HG03025 (cell line): ENCODE measurements around the gene SRSF3.
"Not testable (repeated sequence)": the region's sequence is repeated elsewhere in the genome, so short reads cannot be mapped to it uniquely, and the experiment has no call there.

Source experiments
- ATAC-seq: cut with Tn5 transposase; IDR thresholded peaks from one replicate; pipeline ENCODE4 v1.9.1; 2021; ENCODE audit warnings: mild to moderate bottlenecking, moderate library complexity; ENCODE audit not compliant: unreplicated experiment, low FRiP score

Gene SRSF3

GRCh38 chr6:36572353-36573311, 21.5 kb upstream of the SRSF3 start:
- not testable (repeated sequence) for ATAC-seq

- ATAC-seq: no peak
Observed at GRCh38 chr6:36574679-36575078, 19.5 kb upstream of the SRSF3 start.

GRCh38 chr6:36576578-36576977, 17.6 kb upstream of the SRSF3 start:
- ATAC-seq: no peak

- no peak for ATAC-seq
Observed at GRCh38 chr6:36577301-36577700, 16.9 kb upstream of the SRSF3 start.

GRCh38 chr6:36578030-36578429, 16.1 kb upstream of the SRSF3 start:
- no peak for ATAC-seq

- ATAC-seq: no peak
Observed at GRCh38 chr6:36578431-36578830, 15.7 kb upstream of the SRSF3 start.

GRCh38 chr6:36580184-36580526, 14.0 kb upstream of the SRSF3 start:
- no peak for ATAC-seq

- no peak for ATAC-seq
Observed at GRCh38 chr6:36581716-36582115, 12.4 kb upstream of the SRSF3 start.

GRCh38 chr6:36586606-36587005, 7.6 kb upstream of the SRSF3 start:
- ATAC-seq: no peak

- not testable (repeated sequence) for ATAC-seq
Observed at GRCh38 chr6:36589025-36589400, 5.1 kb upstream of the SRSF3 start.

GRCh38 chr6:36590237-36590636, 3.9 kb upstream of the SRSF3 start:
- ATAC-seq: no peak

GRCh38 chr6:36592221-36592655, 1.9 kb upstream of the SRSF3 start:
- no peak for ATAC-seq

GRCh38 chr6:36593569-36594028, 563 bp upstream of the SRSF3 start:
- ATAC-seq: peak; percentile 16

- ATAC-seq: no peak
Observed at GRCh38 chr6:36594816-36595643, 868 bp downstream of the SRSF3 start.

- no peak for ATAC-seq
Observed at GRCh38 chr6:36596356-36596755, 2.2 kb downstream of the SRSF3 start.

GRCh38 chr6:36597775-36598174, 3.6 kb downstream of the SRSF3 start:
- no peak for ATAC-seq

GRCh38 chr6:36598326-36598725, 4.2 kb downstream of the SRSF3 start:
- ATAC-seq: no peak

- no peak for ATAC-seq
Observed at GRCh38 chr6:36598739-36599318, 4.7 kb downstream of the SRSF3 start.

GRCh38 chr6:36599791-36600209, 5.6 kb downstream of the SRSF3 start:
- ATAC-seq: no peak

GRCh38 chr6:36600564-36601146, 6.5 kb downstream of the SRSF3 start:
- ATAC-seq: no peak

GRCh38 chr6:36601818-36602217, 7.7 kb downstream of the SRSF3 start:
- ATAC-seq: not testable (repeated sequence)
